ENCODE measurements around the gene CD247.
A peak's percentile ranks its signal among the peaks of the same experiment; 100 is the strongest.

The CD247 gene

DNA sequence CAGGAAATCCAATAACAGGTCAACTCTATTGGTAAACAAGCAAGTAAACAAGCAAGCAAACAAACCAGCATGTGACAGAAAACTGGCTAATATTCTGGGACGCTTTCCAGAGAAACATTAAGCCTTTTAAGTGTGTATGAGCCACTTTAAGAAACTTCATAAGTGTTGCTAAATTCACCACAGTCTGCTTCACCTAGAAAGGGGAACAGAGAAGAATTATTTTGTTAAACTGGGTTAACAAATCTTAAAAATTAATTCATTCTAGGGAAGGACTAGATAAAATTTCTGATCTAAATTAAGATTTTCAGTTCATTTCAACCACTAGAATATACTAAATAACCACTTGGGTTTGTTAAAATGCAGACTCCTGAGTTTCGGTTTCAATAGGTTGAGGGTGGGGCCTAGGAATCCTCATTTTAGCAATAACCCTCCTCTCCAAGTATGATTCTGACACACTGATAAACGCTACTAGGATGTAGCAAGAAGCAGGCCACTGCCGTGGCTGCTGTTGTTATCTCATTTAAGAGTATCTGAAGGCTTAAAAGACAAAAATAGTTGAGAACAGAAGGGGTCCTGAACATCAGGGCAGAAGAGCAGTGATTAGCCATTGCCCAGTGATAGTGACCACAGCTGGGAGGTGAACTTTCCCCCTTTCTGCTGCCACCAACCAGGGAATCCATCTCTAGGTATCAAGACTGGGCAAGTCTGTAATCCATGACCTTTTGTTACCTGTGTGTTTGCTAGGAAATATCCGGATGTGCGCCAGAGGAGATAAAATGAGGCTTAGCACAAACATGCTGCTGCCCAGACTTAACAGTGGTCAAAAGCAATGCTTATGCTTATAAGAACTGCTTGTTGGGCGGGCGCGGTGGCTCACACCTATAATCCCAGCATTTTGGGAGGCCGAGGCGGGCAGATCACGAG lies 24.0 kb upstream of the CD247 start:
- DNase-seq = no peak

DNA sequence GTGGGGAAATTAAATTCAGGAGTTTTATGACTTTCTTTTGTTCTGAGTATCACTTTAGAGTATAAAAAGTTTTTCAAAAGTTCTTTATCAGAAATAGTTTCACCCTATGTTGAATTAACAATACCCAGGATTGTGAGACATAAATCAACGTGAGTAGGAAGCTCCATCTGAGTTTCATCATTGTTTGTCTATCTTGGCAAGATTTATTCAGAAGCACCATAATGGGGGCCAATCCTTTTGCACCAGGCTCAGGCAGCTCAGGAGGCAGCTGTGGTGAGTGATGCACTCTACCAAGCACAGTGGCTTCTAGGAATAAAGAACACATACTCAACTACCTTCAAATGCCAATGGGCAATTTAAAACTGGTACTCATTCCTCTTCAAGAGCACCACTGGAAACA lies 23.3 kb upstream of the CD247 start:
- DNase-seq = no peak

DNA sequence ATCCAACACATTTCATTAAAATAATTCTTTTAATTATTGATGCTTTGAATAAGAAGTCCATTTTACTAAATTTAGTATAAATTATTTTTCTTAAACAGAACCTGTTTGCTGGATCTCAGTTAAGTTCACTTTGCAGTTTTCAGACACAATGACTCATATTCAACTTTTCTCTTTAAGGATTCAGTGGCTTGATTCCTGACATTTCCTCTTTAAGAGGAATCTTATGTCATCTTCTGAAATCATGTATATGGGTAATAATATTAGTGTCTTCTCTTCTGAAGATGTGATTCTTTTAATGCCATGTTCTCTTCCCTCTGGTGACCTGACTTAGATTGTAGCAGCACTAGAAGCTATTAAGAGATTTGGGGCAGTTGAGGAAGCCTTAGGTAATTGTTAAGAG lies 22.7 kb upstream of the CD247 start:
- DNase-seq = no peak

DNA sequence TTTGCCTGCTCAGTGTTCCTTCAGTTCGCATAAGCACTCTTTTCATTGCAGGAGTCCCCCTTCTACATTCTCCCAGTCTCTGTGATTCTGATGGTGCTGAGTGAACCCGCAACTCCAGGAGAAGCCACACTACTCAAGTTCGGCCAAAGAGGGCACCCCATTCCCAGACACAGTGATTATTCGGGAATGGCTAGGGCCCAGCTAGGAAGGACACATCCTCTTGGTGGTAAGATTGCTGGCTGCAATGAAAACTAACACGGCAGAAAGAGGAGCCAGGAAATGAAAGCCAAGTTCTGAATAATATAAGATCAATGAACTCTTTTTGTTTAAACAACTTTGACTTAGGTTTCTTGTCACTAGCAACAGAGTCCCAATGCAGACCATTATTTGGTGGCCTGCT lies 20.3 kb upstream of the CD247 start:
- no peak for DNase-seq

DNA sequence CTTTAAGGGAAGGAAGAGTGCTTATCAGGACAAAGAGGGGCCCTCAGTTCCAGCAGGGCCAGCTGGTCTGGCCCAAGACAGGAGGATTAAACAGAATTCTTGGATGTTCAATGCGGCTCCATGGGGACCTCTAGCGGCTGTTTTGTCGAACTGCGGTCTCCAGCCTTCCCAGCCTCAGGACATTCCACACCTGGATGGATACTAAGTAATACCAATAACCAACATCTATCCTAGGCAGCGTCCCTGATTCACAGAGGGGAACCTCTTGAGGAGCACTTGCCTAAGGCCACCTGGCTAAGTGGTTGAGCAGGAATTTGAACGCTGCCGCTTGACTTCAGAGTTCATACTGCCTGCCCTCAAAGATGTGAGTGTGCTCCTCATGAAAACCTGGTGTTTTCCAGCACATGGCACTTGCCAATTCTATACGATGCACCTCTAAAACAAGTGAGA lies 15.5 kb upstream of the CD247 start:
- DNase-seq = peak; percentile 48

DNA sequence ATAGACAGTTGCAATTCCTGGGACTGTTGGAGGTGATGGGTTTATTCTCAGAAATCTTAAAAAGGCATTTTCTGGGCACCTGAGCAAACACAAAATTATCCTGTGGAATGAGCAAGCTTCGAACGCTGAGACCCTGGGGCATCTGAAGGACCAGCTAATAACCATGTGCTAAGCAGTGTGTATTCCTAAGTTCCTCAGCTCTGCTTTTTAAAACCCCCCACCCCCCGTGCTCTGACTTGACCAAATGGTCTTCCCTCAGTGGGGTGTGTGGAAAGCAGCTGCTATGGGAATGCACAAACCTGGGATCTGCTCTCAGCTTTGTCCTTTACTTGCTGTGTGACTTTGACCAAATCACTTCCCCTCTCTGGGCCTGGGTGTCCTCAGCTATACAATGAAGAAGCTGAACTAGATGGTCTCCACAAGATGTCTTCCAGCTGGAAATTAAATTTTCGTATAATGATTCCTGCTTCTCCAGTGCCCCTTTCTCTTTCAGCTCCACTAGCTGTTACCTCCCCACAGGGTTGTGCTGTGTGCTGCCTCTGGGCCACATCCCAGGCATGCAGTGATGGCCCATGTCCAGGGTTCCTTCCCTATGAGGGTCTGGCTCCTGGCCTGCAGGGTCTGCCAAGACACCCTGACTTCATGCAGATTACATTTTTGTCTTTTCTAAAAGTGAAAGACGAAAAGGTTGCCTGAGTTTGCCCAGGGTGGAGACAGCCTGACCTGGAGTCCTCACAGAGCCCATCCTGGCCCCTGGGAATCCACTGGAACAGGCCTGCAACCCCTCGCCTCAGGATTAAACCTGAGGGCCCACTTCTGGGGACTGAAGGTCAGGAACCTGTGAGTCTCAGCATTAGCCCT lies 14.9 kb upstream of the CD247 start:
- no peak for DNase-seq

DNA sequence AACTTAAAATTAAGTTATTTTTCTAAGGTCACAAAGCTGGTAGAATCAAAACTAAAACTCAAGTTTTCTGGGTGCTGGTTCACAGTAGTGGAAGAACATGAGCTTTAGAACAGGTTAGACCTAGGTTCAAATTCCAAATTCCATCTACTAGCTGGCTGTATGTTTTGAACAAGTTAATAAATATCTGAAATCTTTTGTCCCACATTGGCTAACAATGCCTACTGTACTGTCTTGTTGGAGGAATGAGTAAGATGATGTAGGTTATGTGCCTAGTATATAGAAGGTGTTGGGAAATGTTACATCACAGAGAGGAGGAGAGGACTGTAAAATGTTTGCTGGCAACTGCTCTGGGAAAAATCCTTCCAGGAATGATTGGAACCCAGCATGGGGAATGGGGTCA lies 14.0 kb upstream of the CD247 start:
- no peak for DNase-seq

DNA sequence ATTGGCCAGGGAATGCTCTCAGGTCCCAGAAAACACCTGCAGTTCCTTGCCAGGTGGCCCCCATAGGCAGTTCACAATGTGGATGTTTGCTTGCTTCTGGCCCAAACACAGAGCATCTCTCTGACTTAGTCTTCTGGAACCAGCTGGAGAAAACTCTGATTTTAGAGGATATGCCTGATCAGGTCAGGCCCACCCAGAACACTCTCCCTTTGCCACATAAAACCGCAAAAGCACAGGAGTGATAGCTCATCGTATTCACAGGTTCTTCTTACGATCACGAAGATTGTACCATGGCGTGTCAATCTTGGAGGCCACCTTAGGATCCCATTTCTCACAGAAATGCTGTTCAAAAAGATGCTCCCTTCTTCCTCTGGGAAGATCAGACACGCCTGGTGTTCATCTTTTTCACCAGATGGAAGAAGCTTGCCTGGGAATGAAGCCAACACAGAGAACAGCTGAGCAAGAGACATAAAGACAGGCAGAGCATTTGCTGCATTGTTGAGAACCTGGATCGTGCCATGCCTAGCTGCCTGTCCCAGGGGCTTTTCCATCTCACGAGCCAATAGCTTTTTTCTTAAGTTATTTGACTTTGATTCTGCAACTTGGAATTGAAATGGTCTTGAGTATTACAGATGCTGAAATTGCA lies 11.6 kb upstream of the CD247 start:
- no peak for DNase-seq

DNA sequence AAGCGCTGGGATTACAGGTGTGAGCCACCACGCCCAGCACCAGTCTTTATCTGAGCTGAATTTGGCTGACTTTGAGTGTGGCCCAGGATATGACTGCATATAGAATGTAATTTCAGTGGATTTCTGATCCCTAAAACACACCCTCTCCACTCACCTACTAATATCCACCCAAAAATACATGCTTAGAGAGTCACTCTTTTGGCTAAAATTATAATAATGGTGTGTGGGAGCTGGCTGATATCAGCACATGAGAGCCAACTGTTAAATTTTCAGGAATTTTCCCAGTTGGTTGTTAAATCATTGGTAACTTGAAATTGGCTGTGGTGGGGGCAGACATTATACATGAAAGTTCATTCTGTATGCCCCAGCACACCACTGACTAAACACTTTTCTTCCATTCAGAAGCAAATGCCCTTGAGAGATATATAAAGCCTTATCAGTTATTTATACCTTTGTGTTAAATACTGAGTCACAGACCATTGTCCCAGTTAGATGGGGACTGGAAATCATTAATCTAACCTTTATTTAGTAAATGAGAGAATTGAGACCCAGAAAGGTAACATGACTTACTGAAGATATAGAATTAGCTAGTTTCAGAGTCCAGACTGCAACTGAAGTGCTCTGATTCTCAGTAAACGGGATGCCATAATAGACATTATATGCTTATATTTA lies 9.9 kb upstream of the CD247 start:
- DNase-seq = no peak

DNA sequence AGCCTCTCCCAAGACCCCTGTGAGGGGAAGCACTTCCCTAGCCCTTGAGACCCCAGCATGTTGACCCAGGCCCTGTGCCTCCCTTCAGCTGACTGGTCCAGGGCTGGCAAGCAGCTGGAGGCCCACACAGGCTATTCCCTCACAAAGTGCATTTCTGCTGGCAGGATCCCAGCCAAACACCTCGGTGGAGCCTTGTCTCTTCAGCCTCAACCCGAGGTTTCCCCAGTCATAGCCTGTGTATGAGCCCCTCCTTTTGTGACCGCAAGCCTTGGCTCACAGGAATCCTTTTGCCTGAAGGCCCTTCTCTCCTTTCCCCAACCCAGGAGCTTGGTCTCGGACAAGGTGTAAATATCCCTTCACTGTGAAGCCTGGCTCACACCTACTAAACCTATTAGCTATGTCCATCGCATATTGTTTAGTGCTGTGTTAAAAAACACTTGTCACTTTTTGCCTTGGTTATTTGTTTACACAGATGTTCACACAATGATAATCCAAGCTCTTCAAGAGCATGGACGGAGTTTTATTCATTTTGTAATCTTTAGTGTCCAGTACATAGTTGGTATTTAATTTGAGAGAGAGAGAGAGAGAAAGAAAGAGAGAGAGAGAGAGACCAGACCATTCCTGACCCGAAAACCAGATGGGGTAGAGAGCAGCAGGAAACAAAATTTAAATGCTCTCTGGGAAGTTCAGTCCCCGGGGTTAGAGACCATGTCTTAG lies 8.5 kb upstream of the CD247 start:
- no peak for DNase-seq

DNA sequence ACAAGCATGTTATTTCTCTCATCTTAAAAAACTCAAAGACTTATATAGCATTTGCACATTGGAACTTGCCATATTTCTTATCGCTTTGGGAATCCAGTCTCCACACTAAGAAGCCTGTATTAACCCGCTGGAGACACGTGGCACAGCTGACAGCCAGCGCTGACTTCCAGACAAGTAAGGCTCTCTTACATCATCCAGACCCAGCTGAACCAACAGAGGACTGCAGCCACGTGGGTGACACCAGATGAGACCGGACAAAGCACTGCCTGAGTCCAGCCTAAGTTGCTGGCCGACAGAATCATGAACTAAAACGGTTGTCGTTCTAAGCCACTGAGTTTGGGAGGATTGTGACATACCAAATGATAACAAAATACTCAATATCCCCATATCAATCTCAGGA lies 6.3 kb upstream of the CD247 start:
- DNase-seq = no peak

DNA sequence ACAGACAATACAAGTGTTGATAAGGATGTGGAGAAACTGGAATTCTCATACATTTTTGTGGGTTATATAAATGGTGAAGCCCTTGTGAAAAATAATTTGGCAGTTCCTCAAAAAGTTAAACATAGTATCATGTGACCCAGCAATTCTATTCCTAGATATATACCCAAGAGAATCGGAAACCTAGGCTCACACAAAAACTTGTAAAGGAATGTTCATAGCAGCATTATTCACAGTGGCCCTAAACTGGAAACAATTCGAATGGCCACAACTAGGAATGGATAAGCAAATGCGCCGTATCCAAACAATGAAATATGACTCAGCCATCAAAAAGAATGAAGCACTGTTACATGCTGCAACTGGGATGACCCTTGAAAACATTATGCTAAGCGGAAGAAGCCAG lies 3.9 kb upstream of the CD247 start:
- no peak for DNase-seq

DNA sequence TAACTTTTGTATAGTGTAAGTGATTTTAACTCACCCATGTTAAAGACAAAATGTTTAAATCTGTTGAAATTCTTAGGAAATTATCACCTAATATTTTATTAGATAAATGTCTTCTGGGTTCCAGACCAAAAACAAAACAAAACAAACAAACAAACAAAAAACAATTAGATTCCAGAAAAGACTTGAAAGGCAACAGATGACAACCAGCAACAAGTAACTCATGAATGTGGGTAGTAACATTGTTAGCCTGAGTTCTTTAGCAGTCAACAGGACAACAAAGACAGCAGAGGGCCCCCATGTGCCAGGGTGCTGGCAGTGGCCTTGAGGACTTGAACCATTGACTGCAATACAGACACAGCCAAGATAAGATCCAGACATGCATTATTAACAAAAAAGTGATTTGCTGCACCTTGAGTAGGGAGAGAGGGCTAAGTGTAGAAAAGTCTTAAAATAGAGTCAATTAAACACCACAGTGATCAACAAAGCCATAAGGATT lies 2.4 kb upstream of the CD247 start:
- DNase-seq = no peak

DNA sequence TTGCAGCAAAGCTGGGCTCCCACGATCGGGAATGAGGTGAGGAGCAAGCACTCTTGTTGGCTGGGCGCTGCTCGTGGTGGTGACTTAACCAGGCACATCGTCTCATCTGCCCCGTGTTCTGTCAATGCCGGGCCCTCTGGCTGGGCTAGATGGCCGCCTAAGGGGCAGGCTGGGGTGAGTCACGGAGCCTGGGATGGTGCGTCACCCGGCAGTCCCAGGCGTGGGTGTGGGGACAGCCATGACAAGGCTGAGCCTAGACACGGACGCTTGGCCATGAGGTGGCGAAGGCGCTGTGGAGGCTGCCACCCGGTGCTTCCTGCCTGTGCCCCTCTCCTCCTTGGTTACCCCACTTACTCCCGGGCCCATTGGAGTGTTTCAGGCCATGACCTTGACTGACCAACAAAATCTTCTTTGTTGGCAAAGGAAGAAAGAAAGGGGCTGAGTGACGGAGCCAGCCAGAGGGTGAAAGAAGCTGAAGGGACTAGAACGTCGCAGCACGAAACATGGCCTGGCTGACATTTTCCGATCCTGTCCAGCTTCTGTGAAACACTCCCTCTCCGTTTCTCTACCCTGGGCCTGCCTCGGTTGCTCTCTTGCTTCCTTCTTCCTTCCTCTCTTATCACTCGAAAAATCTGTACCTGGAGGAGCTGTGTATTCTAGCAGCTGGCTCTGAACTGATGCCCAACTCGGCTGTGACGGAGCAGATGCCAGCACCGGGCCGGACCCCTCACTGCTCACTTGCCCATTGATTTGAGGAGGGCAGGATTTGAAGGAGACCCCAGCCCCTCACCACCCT lies 596 bp downstream of the CD247 start:
- DNase-seq = peak; percentile 83

DNA sequence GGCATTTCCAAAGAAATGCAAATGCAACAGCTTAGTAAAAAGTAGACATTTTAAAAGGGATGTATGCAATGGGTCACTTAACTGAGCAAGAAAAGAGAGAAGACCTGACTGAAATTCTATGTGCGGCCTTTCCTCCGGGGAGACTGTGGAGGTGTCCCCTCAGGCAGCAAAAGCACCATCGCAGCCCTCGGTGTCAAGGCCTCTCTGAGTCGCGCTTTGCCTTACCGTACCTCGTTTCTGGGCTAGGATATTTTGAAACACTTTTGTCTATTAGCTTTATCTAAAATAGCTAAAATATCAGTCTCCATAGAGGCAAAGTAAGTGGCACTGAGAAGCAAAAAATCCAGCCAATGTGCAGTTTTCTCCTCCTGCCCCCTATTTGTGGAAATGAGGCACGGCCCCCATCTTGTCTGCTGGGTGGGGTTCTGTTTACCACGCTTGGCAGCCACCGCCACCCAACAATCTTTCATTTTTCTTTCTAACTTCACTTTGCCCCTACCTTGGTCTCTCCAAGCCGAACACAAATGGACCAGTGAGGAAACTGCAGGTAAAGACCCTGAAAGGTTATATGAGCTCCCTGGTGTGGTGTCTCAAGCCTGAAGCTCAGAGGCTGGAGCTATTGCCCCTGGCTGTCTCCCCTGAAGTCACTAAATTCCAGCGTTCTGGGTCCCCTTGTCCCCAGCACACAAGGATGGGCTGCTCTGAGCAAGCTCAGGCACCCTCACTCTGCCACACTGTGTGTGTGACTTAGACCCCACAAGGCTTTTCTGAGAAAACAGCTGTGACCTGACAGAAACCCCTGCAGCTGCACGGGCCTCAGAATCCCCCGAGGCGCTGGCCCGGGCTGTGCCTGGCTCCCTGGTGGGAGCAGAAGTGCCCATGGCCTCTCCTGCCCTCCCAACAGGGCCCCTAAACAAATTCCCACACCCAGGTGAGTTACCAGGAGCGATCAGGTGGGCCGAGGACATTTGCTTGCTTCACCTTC lies 1.6 kb downstream of the CD247 start:
- DNase-seq = no peak

DNA sequence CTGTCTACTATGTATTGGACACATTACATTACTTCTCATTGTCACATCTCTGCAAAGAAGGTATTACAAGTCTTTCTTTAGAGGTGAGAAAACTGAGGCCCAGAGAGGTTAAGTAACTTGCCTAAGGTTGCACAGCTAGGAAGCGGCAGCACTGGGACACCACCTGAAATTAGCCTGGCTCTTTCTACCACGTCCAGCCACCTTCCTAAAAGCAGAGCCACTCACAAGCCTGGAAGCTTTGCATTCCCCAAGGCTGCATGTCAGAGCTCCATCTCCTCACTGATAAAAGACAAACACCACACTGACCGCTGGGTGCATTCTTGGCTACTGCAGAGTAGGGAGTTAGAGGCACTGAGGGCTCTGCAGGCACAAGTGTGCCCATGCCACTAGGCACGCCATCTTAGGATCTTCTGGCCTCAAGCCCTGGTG lies 2.4 kb downstream of the CD247 start:
- DNase-seq = no peak

DNA sequence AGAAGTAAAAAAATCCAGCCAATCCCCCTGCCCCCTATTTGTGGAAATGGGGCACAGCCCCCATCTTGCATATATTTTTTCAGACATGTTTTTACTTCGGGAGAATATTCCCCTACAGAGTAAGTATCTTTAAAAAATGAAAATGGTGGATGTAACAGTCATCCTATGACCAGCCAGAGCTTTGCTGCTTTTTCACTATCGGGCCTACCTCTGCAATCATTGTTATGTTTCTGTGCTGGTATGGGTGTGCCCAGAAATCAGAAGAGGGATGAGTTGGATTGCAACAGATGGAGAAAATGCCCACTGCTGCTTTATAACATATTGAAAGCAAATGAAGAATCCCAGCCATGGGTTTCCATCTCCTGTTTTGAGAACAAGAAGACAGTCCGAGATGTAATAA lies 2.9 kb downstream of the CD247 start:
- DNase-seq = no peak

DNA sequence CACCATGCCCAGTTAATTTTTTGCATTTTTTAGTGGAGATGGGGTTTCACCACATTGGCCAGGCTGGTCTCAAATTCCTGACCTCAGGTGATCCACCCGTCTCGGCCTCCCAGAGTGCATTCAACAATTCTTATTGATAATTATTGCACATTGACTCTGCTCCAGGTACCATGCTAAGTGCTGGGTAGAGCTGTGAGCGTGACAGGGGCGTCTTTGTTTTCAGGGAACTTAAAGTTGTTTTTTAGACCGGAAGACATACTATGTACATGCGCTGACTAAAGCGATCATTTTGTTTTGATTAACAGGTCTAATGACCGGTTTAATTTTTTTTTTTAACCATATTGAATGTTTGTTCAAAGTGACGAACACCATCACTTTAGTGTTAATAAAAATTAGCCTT lies 4.0 kb downstream of the CD247 start:
- no peak for DNase-seq

DNA sequence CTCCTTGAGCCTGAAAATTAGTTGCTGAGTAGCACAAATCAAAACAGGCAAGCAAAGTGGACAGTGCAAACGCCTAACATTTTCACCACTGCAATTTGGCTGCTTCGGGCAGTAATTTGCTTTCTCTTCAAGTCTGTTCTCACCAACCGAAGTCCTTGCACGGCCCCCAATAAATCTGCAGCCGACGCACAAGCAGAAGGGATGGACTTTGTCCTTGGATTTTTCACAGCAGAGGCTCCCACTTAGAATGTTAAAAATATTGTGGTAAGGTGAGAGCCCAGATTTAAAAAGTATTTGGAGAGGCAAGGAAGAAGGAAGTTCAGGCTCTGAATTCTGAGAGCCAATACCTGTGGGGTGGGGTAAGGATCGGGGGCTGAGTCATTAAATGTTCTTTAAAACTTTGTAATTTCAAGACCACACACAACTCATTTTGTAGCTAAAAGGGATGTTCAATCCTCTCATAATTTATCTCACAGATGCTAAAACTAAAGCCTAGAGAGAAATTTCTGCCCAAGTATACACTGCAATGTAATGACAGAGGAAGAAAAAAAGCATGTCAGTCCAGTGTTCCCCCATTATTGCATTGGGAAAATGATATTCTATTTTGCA lies 6.2 kb downstream of the CD247 start:
- DNase-seq = no peak

Measured in effector CD4-positive, alpha-beta T cell (primary cell).